ENCODE data around the gene LYG2. TPM values are rescaled to one million over a fixed set of nuclear protein-coding genes. Genes with fewer than 3 reads are reported as not detected.
"Not testable (repeated sequence)": the region's sequence is repeated elsewhere in the genome, so short reads cannot be mapped to it uniquely, and the experiment has no call there.

LYG2 gene
- total and polyA plus RNA-seq, 2 donors (not counting 3 experiments of a cell fraction or from before 2014, with no cell fraction given), result not detected

DNA sequence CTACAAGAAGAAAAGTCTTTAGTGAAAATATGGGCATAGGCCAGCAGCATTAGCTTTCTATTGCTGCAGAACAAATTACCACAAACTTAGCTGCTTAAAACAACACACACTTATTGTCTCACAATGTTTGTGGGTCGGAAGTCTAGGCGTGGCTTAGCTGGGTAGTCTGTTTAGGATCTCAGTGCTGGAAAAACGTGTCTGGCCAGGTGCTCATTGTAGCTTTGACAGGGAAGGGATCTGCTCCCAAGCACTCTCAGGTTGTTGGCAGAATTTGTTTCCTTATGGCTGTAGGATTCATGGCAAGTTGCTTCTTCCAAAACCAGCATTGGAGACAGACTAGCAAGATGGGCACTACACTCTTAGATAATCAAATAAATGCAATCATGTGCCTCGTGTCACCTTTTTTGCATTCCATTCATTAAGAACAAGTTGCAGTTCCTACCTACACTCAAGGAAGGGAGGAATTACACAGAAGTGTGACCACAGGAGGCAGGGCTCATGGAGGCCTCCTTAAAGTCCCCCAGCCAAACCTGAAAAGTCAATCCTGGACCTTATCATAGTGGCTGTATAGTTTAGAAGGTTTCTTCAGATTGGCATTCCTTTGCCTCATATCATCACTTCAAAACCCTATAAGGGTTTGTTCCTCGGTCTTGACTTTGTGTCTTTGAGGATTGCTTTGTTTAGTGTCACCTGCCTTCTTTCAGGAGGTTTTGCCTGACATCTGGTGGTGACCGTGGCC lies 57.2 kb downstream of the LYG2 start:
- intact Hi-C loops (cut with micrococcal nuclease) (no loop called here), dilution Hi-C loops (cut with MboI; ENCODE audit: extremely low pct_ligation_motif_present, low sequenced_read_pairs) (no loop called here)
- Histone ChIP-seq H3K4me2 (ENCODE audit: insufficient read depth, low read length) (no peak overlapping the region), H2AFZ (ENCODE audit: low read depth, low read length) (no peak overlapping the region), H3K4me1 (ENCODE audit: control insufficient read depth, extremely low read depth, insufficient read depth, low read length) (no peaks in the 10 kb centered on the region), H3K27me3 (ENCODE audit: control insufficient read depth in 2 of 2, insufficient read depth in 2 of 2, low read length in 2 of 2) (no peaks in the 10 kb centered on the region), H3K9me3 (replicated peaks; ENCODE audit: control insufficient read depth, insufficient read depth, low read length) (no peaks in the 10 kb centered on the region), H3K79me2 (ENCODE audit: control insufficient read depth, insufficient read depth, low read length) (no peaks in the 10 kb centered on the region), H4K20me1 (replicated peaks; ENCODE audit: control insufficient read depth, extremely low read depth, insufficient read depth, low read length) (no peaks in the 10 kb centered on the region), H3K9ac (replicated peaks; ENCODE audit: extremely low read depth, insufficient read depth, low read length) (no peak overlapping the region), H3K9me1 (replicated peaks; ENCODE audit: control insufficient read depth, extremely low read depth, insufficient read depth, low read length) (no peaks in the 10 kb centered on the region), H3K27ac (ENCODE audit: insufficient read depth, low read depth, low read length) (no peak overlapping the region), H3K36me3 (ENCODE audit: control insufficient read depth in 2 of 2, extremely low read depth in 1 of 2, insufficient read depth in 2 of 2, low read length in 2 of 2) (peaks cover 0 to 6% of the 10 kb centered on the region in 2 experiments), H3K4me3 (replicated peaks in 1 of 3; ENCODE audit: insufficient read depth in 1 of 3, low read depth in 1 of 3, low read length in 3 of 3) (no peak overlapping the region)
- BruUV-seq (replicated peaks), result no TSS peak
- FAIRE-seq, result no peak
- POLR2A ChIA-PET, result no interaction called here
- DNase-seq (ENCODE audit: low read depth, low spot score), result no peak
- CTCF ChIA-PET, result no interaction called here
- no peak for TF ChIP-seq EZH2 (IDR thresholded peaks at IDR 0.05; ENCODE audit: borderline replicate concordance, low read depth, low read length, severe bottlenecking)
- TF ChIP-seq MYC (IDR thresholded peaks at IDR 0.05; ENCODE audit: low read depth, low read length), result no peak
- TF ChIP-seq FOS (IDR thresholded peaks at IDR 0.05; ENCODE audit: borderline replicate concordance, insufficient read depth, low read length), result no peak
- TF ChIP-seq POLR2A (IDR thresholded peaks at IDR 0.05; ENCODE audit: low read depth, low read length), result no peak
- TF ChIP-seq, protein P1, sequence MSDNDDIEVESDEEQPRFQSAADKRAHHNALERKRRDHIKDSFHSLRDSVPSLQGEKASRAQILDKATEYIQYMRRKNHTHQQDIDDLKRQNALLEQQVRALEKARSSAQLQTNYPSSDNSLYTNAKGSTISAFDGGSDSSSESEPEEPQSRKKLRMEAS (IDR thresholded peaks at IDR 0.05; ENCODE audit: insufficient read depth, insufficient read length), result no peak

DNA sequence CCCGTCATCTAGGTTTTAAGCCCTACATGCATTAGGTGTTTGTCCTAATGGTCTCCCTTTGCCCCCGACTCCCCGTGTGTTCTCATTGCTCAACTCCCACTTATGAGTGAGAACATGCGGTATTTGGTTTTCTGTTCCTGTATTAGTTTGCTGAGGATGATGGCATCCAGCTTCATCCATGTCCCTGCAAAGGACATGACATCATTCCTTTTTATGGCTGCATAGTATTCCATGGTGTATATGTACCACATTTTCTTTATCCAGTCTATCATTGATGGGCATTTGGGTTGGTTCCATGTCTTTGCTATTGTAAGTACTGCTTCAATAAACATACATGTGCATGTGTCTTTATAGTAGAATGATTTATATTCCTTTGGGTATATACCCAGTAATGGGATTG lies 63.1 kb downstream of the LYG2 start:
- H3K27ac ChIP-seq (ENCODE audit: insufficient read depth, low read depth, low read length); DNase-seq (ENCODE audit: low read depth, low spot score); H3K4me3 ChIP-seq (replicated peaks in 1 of 3; ENCODE audit: insufficient read depth in 1 of 3, low read depth in 1 of 3, low read length in 3 of 3); H2AFZ ChIP-seq (ENCODE audit: low read depth, low read length); H3K36me3 ChIP-seq (ENCODE audit: control insufficient read depth in 2 of 2, extremely low read depth in 1 of 2, insufficient read depth in 2 of 2, low read length in 2 of 2); POLR2A ChIA-PET; H3K4me2 ChIP-seq (ENCODE audit: insufficient read depth, low read length); FAIRE-seq; CTCF ChIA-PET; H3K9me1 ChIP-seq (replicated peaks; ENCODE audit: control insufficient read depth, extremely low read depth, insufficient read depth, low read length); H3K27me3 ChIP-seq (ENCODE audit: control insufficient read depth in 2 of 2, insufficient read depth in 2 of 2, low read length in 2 of 2); H3K9me3 ChIP-seq (replicated peaks; ENCODE audit: control insufficient read depth, insufficient read depth, low read length); H4K20me1 ChIP-seq (replicated peaks; ENCODE audit: control insufficient read depth, extremely low read depth, insufficient read depth, low read length); H3K4me1 ChIP-seq (ENCODE audit: control insufficient read depth, extremely low read depth, insufficient read depth, low read length); dilution Hi-C loops (cut with MboI; ENCODE audit: extremely low pct_ligation_motif_present, low sequenced_read_pairs); H3K79me2 ChIP-seq (ENCODE audit: control insufficient read depth, insufficient read depth, low read length); BruUV-seq (replicated peaks); H3K9ac ChIP-seq (replicated peaks; ENCODE audit: extremely low read depth, insufficient read depth, low read length); intact Hi-C loops (cut with micrococcal nuclease): not testable (repeated sequence)

Small RNA genes lying within 50 kb of the gene (small RNA-seq; reads per million reads assigned to genes)
- not detected for gene AC092587.1 (ENCODE audit: insufficient read depth, insufficient read length, low read depth, low replicate concordance)

Other genes with a start within 250 kb of the LYG2 start
- not detected in 2 replicates for gene C2orf15, start 114.0 kb downstream of the LYG2 start, total RNA-seq
- gene C2orf15, start 114.0 kb downstream of the LYG2 start, polyA plus RNA-seq, result not detected in 2 replicates
- 0.51 and 2.7 TPM in 2 replicates for gene TSGA10, start 100.7 kb downstream of the LYG2 start, total RNA-seq
- 0.05 and 0.12 TPM in 2 replicates for gene TSGA10, start 100.7 kb downstream of the LYG2 start, polyA plus RNA-seq
- 4.8 and 5.3 TPM in 2 replicates for gene LIPT1, start 100.7 kb downstream of the LYG2 start, total RNA-seq
- gene LIPT1, start 100.7 kb downstream of the LYG2 start, polyA plus RNA-seq, result 3.3 and 3.7 TPM in 2 replicates
- gene MITD1, start 74.6 kb downstream of the LYG2 start, total RNA-seq, result 29.8 and 30.0 TPM in 2 replicates
- 8.2 and 11.1 TPM in 2 replicates for gene MITD1, start 74.6 kb downstream of the LYG2 start, polyA plus RNA-seq
- 28.4 and 30.7 TPM in 2 replicates for gene MRPL30, start 74.5 kb downstream of the LYG2 start, total RNA-seq
- 12.9 and 14.7 TPM in 2 replicates for gene MRPL30, start 74.5 kb downstream of the LYG2 start, polyA plus RNA-seq
- 0.35 and 0.55 TPM in 2 replicates for gene LYG1, start 45.5 kb upstream of the LYG2 start, total RNA-seq
- 1.7 and 1.8 TPM in 2 replicates for gene LYG1, start 45.5 kb upstream of the LYG2 start, polyA plus RNA-seq
- 45.8 and 48.7 TPM in 2 replicates for gene TXNDC9, start 80.7 kb upstream of the LYG2 start, total RNA-seq
- gene TXNDC9, start 80.7 kb upstream of the LYG2 start, polyA plus RNA-seq, result 17.4 and 18.6 TPM in 2 replicates
- gene EIF5B, start 81.7 kb upstream of the LYG2 start, total RNA-seq, result 53.5 and 54.5 TPM in 2 replicates
- 6.3 and 10.1 TPM in 2 replicates for gene EIF5B, start 81.7 kb upstream of the LYG2 start, polyA plus RNA-seq
- 40.8 and 50.3 TPM in 2 replicates for gene REV1, start 234.4 kb upstream of the LYG2 start, total RNA-seq
- gene REV1, start 234.4 kb upstream of the LYG2 start, polyA plus RNA-seq, result 16.6 and 19.6 TPM in 2 replicates

Measured in endothelial cell of umbilical vein (primary cell).